ENCODE data around the gene KLK13. TPM values are rescaled to one million over a fixed set of nuclear protein-coding genes. Genes with fewer than 3 reads are reported as not detected.

Gene KLK13
- not detected in 2 replicates for total RNA-seq

GRCh38 chr19:51064534-51065220 is at the start of gene KLK13:
KLK13 (minus strand) TSS chr19:51065092; CDS start chr19:51065067, 25 bp downstream.

GRCh38 chr19:51108066-51108804 is 43.3 kb upstream of the KLK13 start, which contains the start of gene CTU1:
CTU1 (minus strand) TSS chr19:51108409; CDS start chr19:51104569, 3,840 bp downstream.

GRCh38 chr19:51082611-51083010 is 17.7 kb upstream of the KLK13 start, which contains the start of gene KLK14:
KLK14 (minus strand) TSS chr19:51082887; CDS start chr19:51082614, 273 bp downstream.

DNA sequence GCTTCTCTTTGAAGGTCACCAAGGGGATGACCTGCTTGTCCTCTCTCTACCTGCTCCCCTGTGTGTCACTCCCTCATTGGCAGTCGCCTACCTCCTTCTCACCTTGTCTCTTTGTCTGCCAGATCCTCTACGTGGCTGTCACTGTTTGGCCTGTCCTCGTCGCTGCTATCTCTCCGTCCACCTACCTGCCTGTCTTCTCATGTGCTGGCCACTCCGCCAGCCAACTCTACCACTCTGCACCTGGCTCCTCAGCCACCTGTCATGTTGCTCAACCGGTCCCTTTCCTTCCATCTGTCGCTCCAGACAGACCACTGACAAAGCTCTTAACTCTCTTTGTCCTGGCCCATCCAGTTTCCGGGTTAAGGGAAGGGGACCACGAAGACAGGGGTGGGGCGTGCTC is 30.2 kb downstream of the KLK13 start, which contains the start of gene KLK12:
KLK12 (minus strand) TSS at position 299 of the 400 bp plus-strand sequence. CDS start 381 bp downstream, outside the sequence.

DNA sequence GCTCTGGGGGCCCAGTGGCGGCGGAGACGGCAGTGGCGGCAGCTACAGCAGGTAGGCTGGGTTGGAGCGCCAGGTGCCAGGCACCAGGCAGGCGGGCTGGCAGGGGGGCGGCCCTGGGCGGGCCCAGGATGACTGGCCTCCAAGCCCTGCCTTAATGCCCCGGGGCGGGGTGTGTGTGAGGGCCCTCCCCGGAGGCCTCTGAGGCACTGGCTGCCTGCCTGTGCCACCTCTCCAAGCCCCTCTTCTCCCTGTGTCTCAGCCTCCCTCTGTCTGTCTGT is 38.4 kb downstream of the KLK13 start, which contains the start of gene KLK11:
KLK11 (minus strand) TSS at position 63 of the 278 bp plus-strand sequence. CDS start 985 bp downstream, outside the sequence.

GRCh38 chr19:51019544-51019925 is 45.4 kb downstream of the KLK13 start, which contains the start of gene KLK10:
KLK10 (minus strand) TSS chr19:51019709; CDS start chr19:51019130, 579 bp downstream.

Other genes starting within 250 kb of the KLK13 start
- gene KLK1, start 241.3 kb downstream of the KLK13 start, total RNA-seq, result not detected in 2 replicates
- not detected in 2 replicates for gene KLK15, start 231.5 kb downstream of the KLK13 start, total RNA-seq
- gene KLK3, start 210.2 kb downstream of the KLK13 start, total RNA-seq, result 0.16 TPM in 1 of 2 replicates, not detected in the other
- gene KLK2, start 191.7 kb downstream of the KLK13 start, total RNA-seq, result not detected in 2 replicates
- gene KLK4, start 153.7 kb downstream of the KLK13 start, total RNA-seq, result not detected in 2 replicates
- gene KLK5, start 112.1 kb downstream of the KLK13 start, total RNA-seq, result not detected in 2 replicates
- not detected in 2 replicates for gene KLK6, start 95.5 kb downstream of the KLK13 start, total RNA-seq
- not detected in 2 replicates for gene KLK7, start 81.2 kb downstream of the KLK13 start, total RNA-seq
- under 0.01 TPM in 1 of 2 replicates, not detected in the other for gene KLK8, start 63.5 kb downstream of the KLK13 start, total RNA-seq
- gene KLK10, start 45.4 kb downstream of the KLK13 start, total RNA-seq, result 2.3 TPM in 1 of 2 replicates, not detected in the other
- gene KLK11, start 38.5 kb downstream of the KLK13 start, total RNA-seq, result not detected in 2 replicates
- not detected in 2 replicates for gene KLK12, start 30.1 kb downstream of the KLK13 start, total RNA-seq
- gene KLK14, start 17.8 kb upstream of the KLK13 start, total RNA-seq, result not detected in 2 replicates
- 3.9 and 5.4 TPM in 2 replicates for gene CTU1, start 43.3 kb upstream of the KLK13 start, total RNA-seq
- 0.06 TPM in 1 of 2 replicates, not detected in the other for gene SIGLEC9, start 59.8 kb upstream of the KLK13 start, total RNA-seq
- gene SIGLEC7, start 77.2 kb upstream of the KLK13 start, total RNA-seq, result not detected in 2 replicates
- not detected in 2 replicates for gene CD33, start 160.0 kb upstream of the KLK13 start, total RNA-seq
- gene SIGLECL1, start 186.0 kb upstream of the KLK13 start, total RNA-seq, result not detected in 2 replicates
- not detected in 2 replicates for gene IGLON5, start 246.6 kb upstream of the KLK13 start, total RNA-seq

Measured in bladder microvascular endothelial cell (primary cell).